ENCODE results near the gene WWOX. TPM values are rescaled to one million over a fixed set of nuclear protein-coding genes. Genes with fewer than 3 reads are reported as not detected.

The WWOX gene
- total RNA-seq, 1 donor from 2014 or later: 7.3 TPM

GRCh38 chr16:78650339-78651074 lies 551.1 kb downstream of the WWOX start:
- no peaks in the 10 kb centered on the region for H3K27me3 ChIP-seq (ENCODE audit: insufficient read depth, low read length)
- H3K4me3 ChIP-seq (ENCODE audit: insufficient read depth, low read depth, low read length): no peak overlapping the region
- no peak for DNase-seq (ENCODE audit: low read depth)
- no peak overlapping the region for H3K4me2 ChIP-seq (ENCODE audit: low read length)
- H3K27me3 Mint-ChIP-seq (ENCODE audit: low read depth, unreplicated experiment): peaks cover 3% of the 10 kb centered on the region
- no peak overlapping the region for H3K4me3 Mint-ChIP-seq (ENCODE audit: unreplicated experiment)
- H3K9me3 ChIP-seq (ENCODE audit: insufficient read depth, low read depth, low read length): no peaks in the 10 kb centered on the region
- no peak overlapping the region for H3K27ac Mint-ChIP-seq (ENCODE audit: unreplicated experiment)
- TF ChIP-seq EZH2 (IDR thresholded peaks at IDR 0.05; ENCODE audit: insufficient read depth, low read length) (no peak), CTCF (IDR thresholded peaks at IDR 0.05; ENCODE audit: insufficient read depth, low read depth, low read length) (no peak)
- H3K4me1 Mint-ChIP-seq (ENCODE audit: low read depth, unreplicated experiment): peaks cover under 1% of the 10 kb centered on the region
- H3K36me3 ChIP-seq (ENCODE audit: insufficient read depth, low read length): no peaks in the 10 kb centered on the region
- H2AFZ ChIP-seq (ENCODE audit: low read depth, low read length): no peak overlapping the region
- no peaks in the 10 kb centered on the region for H3K4me1 ChIP-seq (ENCODE audit: insufficient read depth, low read length)
- no peaks in the 10 kb centered on the region for H3K36me3 Mint-ChIP-seq (ENCODE audit: low read depth, unreplicated experiment)
- no peaks in the 10 kb centered on the region for H3K79me2 ChIP-seq (ENCODE audit: insufficient read depth, low read length)
- H3K9me3 Mint-ChIP-seq (ENCODE audit: unreplicated experiment): no peaks in the 10 kb centered on the region
- no peak overlapping the region for H3K9ac ChIP-seq (ENCODE audit: low read length)
- H3K27ac ChIP-seq (ENCODE audit: low read depth, low read length): no peak overlapping the region
- no peak for FAIRE-seq
- no peaks in the 10 kb centered on the region for H4K20me1 ChIP-seq (ENCODE audit: insufficient read depth, low read length)

- Histone ChIP-seq H3K27ac (ENCODE audit: low read depth, low read length) (no peak overlapping the region), H3K36me3 (ENCODE audit: insufficient read depth, low read length) (no peaks in the 10 kb centered on the region), H3K4me3 (ENCODE audit: insufficient read depth, low read depth, low read length) (no peak overlapping the region), H4K20me1 (ENCODE audit: insufficient read depth, low read length) (no peaks in the 10 kb centered on the region), H3K9me3 (ENCODE audit: insufficient read depth, low read depth, low read length) (no peaks in the 10 kb centered on the region), H3K27me3 (ENCODE audit: insufficient read depth, low read length) (no peaks in the 10 kb centered on the region), H2AFZ (ENCODE audit: low read depth, low read length) (no peak overlapping the region), H3K4me1 (ENCODE audit: insufficient read depth, low read length) (no peaks in the 10 kb centered on the region), H3K4me2 (ENCODE audit: low read length) (no peak overlapping the region), H3K79me2 (ENCODE audit: insufficient read depth, low read length) (no peaks in the 10 kb centered on the region), H3K9ac (ENCODE audit: low read length) (no peak overlapping the region)
- no peak for FAIRE-seq
- Mint-ChIP-seq H3K9me3 (ENCODE audit: unreplicated experiment) (no peaks in the 10 kb centered on the region), H3K36me3 (ENCODE audit: low read depth, unreplicated experiment) (no peaks in the 10 kb centered on the region), H3K4me3 (ENCODE audit: unreplicated experiment) (no peak overlapping the region), H3K27ac (ENCODE audit: unreplicated experiment) (no peak overlapping the region), H3K27me3 (ENCODE audit: low read depth, unreplicated experiment) (peaks cover 3% of the 10 kb centered on the region), H3K4me1 (ENCODE audit: low read depth, unreplicated experiment) (no peaks in the 10 kb centered on the region)
- no peak for DNase-seq (ENCODE audit: low read depth)
- no peak for TF ChIP-seq EZH2 (IDR thresholded peaks at IDR 0.05; ENCODE audit: insufficient read depth, low read length)
- TF ChIP-seq CTCF (IDR thresholded peaks at IDR 0.05; ENCODE audit: insufficient read depth, low read depth, low read length): no peak
Measured at GRCh38 chr16:78654929-78655328, 555.5 kb downstream of the WWOX start.
